NCI-H187 (cell line): ENCODE results near the gene PARD6G.

ENCODE experiments used
- DNase-seq, 2 experiments: peaks; one replicate each; lab custom pipeline; 2025; lab: John Stamatoyannopoulos, UW

PARD6G gene

DNA sequence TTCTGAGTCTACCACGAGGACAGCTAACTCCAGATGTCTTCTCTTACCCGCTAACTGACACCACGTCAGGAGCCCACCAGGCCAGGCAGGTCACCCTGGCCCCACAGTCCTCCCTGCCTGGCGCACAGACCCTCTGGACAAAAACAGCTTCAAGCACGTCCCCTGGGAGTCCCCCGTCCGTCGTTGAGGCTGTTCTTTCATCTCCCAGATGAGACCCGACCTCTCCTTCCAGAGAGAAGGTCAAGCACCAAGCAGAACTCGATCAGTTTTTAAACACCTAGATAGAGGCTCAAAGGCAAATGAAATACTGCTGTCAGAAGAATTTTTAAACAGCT lies 57.8 kb downstream of the PARD6G start:
- DNase-seq, result no peak

DNA sequence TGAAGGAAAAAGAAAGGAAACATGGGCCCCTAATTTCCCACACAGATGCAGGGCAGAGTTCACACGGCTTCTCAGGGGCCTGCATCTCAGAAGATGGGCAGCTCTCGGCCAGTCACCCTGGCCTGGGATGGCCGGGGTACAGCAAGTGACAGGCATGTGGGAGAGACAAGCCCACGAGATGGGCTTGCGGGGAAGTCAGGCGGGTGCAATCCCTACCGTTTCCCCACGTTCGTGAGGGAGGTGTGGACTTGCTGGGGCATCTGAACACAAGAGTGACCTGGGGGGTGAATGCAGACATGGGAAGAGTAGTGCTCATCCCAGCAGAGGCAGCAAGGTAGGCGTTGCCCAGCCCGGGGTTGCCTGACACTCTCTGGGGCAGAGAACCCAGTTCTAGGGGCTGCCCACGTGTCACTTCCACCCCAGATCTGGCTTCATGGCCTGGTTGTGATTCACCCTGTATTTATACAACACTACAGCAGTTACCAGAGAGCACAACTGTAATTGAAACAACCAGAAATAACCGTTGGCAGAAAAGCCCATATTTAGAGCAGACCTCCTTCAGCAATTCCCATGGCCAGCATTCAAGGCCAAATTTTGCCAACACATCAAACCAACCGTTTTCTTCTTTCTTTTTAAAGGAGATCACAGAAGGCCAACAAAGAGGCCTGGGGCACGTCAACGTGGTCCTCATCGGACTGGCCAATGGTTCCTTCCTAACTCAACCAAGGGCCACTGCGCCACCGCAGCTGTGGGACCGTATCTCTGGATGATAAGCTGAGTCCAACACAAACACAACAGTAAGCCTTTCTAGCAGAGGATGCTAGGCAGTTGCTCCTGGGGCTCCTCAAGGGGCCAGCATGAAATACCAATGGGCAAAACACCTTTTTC lies 58.4 kb downstream of the PARD6G start:
- no peak for DNase-seq

- DNase-seq, result no peak
Measured at GRCh38 chr18:80187956-80188642, 59.2 kb downstream of the PARD6G start.

GRCh38 chr18:80185545-80185944 lies 61.8 kb downstream of the PARD6G start:
- no peak for DNase-seq

DNA sequence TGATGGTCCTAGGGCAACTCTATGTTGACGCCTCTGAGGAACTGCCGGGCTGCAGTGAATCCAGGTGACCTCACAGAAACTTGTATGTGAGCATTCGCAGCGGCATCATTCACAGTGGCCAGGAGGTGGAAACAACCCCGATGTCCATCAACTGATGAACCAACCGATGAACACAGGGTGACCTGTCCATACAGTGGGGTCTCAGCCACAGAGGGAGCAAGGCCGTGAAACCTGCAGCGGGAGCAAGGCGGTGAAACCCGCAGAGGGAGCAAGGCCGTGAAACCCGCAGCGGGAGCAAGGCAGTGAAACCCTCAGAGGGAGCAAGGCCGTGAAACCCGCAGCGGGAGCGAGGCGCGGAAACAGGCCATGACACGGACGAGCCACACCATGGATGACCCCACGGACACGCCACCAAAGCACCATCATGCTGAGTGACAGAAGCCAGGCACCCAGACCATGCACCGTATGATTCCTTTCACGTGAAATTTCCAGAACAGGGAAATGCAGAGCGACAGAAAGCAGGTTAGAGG lies 63.0 kb downstream of the PARD6G start:
- no peak for DNase-seq

- DNase-seq, result no peak
Measured at GRCh38 chr18:80183273-80184050, 63.9 kb downstream of the PARD6G start.

- no peak for DNase-seq
Measured at GRCh38 chr18:80182855-80183254, 64.5 kb downstream of the PARD6G start.

DNA sequence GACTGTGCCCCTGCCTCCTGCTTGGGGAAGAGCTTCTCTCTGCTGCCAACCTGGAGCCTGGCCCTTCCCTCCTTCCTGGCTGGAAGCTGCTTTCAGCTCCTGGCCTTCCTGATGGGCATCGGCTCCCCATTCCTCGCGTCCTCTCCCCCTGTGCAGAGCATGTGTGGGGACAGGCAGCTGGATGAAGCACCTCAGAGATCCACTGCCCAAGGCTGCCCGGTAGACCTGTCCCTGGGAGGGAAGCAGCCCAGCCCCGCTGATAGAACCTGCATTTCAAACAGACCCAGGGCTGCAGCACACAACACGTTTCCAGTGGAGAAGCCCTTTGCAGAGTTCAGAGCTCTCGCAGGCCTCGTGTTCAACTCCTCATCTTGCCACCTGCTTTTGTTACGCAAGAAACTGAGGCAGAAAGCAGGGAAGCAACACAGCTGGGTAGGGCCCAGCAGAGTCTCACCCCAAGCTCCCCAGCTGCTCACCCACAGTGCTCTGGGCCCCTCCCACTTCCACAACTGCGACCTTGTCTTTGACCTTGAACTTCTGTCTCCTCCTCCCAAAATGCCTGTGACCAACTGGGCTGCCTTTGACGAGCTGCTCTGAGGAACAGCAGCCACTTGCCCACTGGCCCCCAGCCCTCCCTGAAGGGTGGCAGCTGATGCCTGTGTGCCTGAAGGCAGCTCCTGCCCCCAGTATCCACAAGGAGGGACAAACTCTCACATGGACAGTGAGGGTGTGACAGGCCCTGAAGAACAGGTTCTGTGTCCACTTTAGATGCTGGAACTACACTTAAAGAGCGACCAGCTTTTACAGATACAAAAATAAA lies 65.5 kb downstream of the PARD6G start:
- DNase-seq, result no peak

GRCh38 chr18:80180778-80181564 lies 66.3 kb downstream of the PARD6G start:
- DNase-seq, result no peak

DNA sequence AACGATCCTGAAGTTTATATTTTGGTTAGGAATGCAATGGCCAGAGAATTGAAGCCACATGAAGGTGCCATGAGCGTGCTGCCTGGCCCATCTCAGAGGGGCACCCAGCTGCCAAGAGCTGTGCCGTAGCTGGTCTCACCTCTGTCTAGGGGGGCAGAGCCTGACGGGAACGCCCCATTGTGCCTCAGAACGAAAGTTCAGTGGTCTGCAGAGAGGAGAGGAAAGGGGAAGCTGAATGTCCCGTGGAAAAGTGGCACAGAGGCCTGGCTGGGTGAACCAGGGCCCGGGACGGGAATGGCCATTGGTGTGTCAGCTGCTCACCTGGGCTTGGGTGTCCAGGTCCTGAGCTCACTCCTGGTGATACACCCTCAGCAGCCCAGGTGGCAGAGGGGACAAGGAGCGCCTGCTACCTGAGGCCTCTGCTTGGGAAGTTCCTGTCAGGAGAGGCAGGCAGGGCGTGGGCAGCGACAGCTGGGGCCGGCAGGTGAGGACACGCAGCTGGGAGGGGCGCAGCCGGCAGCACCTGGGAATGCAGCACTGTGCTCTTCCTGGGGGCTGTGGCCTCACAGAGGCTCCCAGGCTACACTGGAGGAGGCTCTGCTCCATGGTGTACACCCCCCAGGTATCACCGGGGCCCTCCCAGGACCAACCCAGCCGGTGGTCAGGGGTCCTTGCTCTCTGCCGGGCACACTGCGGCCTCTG lies 67.3 kb downstream of the PARD6G start:
- DNase-seq, result peak in 1 of 2 experiments; percentile 28

DNA sequence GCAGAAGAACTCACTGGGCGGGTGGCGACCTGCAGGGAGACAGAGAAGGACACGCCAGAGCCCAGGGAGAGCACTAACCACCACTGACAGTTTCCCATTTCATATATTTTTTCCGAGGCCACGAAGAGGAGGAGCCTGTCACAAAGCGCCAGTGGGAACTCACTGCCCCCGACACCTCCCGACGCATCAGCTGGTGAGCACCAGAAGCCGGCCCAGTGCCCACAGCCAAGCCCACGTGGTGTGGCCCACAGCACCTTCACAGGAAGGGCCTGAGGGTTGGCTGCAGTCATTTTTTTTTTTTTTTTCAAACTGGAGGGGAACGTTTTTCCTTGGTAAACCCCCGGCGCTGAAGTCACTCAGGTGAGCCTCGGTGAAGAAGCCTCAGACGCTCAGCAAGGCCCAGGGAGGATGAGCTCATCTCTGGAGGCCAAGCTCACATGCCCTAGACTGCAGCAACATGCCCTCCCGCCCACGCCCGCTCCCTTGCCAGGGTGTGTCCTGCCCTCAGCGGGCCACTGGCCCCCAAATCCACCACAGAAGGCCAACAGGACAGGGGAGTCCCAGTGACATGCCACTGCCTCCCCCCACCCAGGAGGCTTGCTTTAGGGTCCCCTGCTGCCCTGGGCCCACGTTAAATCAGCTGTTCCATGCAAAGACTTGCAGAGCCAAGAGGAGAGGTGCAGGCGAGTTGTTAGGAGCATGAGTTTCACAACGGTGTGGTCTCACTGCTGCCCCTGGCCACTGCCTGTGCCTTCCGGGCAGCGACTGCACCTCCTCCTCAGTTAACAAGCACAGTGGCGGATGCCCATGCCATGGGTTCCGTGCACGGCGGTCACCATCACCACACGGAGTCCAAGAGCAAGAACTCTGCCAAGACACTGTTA lies 68.1 kb downstream of the PARD6G start:
- DNase-seq, result no peak

- DNase-seq, result no peak
Measured at GRCh38 chr18:80177128-80177527, 70.2 kb downstream of the PARD6G start.

- DNase-seq, result no peak
Measured at GRCh38 chr18:80176334-80177073, 70.8 kb downstream of the PARD6G start.

DNA sequence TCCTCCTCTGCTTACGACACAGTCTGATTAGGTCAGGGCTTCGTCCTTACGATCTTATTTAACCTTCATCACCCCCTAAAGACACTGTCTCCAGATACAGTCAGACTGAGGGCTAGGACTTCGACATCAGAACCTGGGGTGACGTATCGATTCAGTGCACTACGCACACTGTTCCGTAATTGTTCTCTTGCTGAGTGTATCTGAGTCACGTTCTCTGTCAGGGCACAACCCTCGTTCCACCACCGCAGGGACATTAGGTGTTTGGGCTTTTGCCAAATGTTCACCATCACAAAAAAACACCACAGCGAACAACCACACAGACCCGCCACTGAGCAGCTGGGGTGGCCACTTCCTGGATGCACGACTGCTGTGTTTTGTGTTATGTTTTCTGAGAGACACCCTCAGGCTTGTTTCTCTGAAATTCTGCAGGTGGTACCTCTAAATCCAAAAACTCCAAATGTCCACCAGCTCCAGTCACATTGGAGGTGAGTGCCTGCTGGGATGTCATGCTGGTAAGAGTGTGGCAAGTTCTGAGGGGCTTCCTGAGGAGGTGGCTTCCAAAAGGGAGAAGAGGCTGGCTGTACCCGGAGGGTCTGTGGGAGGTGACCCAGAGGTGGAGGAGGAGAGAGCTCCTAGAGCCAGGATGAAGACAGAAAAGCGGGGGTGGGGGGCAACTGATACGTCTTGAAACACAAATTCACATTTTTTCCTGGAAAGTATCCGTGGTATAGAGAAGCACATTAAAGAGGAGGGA lies 71.7 kb downstream of the PARD6G start:
- DNase-seq, result no peak

GRCh38 chr18:80173060-80173459 lies 74.3 kb downstream of the PARD6G start:
- no peak for DNase-seq

DNA sequence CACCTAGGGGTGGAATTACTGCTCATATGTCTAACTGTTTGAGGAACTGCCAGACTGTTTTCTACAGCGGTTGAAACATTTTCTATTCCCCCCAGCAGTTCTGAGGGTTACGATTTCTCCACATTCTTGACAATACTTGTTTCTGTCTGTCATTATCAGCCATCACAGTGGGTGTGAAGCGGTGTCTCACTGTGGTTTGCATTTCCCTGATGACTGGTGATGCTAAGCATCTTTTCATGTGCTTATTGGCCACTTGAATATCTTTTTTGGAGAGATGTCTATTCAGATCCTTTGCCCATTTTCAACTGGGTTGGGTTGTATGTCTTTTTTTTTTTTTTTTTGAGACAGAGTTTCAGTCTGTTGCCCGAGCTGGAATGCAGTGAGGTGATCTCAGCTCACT lies 75.3 kb downstream of the PARD6G start:
- no peak for DNase-seq

GRCh38 chr18:80171054-80171872 lies 76.1 kb downstream of the PARD6G start:
- DNase-seq, result no peak
